ENCODE measurements around the gene IGF2BP2.

IGF2BP2 gene

GRCh38 chr3:185825639-185826481 is 1.0 kb upstream of the IGF2BP2 start:
- H3K27ac ChIP-seq (replicated peaks), result no peak overlapping the region
- no peak for TF ChIP-seq POLR2AphosphoS5 (IDR thresholded peaks at IDR 0.05; ENCODE audit: low read depth)
- TF ChIP-seq, protein P1, sequence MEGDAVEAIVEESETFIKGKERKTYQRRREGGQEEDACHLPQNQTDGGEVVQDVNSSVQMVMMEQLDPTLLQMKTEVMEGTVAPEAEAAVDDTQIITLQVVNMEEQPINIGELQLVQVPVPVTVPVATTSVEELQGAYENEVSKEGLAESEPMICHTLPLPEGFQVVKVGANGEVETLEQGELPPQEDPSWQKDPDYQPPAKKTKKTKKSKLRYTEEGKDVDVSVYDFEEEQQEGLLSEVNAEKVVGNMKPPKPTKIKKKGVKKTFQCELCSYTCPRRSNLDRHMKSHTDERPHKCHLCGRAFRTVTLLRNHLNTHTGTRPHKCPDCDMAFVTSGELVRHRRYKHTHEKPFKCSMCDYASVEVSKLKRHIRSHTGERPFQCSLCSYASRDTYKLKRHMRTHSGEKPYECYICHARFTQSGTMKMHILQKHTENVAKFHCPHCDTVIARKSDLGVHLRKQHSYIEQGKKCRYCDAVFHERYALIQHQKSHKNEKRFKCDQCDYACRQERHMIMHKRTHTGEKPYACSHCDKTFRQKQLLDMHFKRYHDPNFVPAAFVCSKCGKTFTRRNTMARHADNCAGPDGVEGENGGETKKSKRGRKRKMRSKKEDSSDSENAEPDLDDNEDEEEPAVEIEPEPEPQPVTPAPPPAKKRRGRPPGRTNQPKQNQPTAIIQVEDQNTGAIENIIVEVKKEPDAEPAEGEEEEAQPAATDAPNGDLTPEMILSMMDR (IDR thresholded peaks at IDR 0.05; ENCODE audit: insufficient read depth, low read length), result no peak
- TF ChIP-seq, protein P2, sequence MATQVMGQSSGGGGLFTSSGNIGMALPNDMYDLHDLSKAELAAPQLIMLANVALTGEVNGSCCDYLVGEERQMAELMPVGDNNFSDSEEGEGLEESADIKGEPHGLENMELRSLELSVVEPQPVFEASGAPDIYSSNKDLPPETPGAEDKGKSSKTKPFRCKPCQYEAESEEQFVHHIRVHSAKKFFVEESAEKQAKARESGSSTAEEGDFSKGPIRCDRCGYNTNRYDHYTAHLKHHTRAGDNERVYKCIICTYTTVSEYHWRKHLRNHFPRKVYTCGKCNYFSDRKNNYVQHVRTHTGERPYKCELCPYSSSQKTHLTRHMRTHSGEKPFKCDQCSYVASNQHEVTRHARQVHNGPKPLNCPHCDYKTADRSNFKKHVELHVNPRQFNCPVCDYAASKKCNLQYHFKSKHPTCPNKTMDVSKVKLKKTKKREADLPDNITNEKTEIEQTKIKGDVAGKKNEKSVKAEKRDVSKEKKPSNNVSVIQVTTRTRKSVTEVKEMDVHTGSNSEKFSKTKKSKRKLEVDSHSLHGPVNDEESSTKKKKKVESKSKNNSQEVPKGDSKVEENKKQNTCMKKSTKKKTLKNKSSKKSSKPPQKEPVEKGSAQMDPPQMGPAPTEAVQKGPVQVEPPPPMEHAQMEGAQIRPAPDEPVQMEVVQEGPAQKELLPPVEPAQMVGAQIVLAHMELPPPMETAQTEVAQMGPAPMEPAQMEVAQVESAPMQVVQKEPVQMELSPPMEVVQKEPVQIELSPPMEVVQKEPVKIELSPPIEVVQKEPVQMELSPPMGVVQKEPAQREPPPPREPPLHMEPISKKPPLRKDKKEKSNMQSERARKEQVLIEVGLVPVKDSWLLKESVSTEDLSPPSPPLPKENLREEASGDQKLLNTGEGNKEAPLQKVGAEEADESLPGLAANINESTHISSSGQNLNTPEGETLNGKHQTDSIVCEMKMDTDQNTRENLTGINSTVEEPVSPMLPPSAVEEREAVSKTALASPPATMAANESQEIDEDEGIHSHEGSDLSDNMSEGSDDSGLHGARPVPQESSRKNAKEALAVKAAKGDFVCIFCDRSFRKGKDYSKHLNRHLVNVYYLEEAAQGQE (IDR thresholded peaks at IDR 0.05; ENCODE audit: insufficient replicate concordance, low read depth), result no peak
- no peak for TF ChIP-seq SPI1 (IDR thresholded peaks at IDR 0.05; ENCODE audit: borderline replicate concordance, low read depth)
- no peak for TF ChIP-seq GABPA (IDR thresholded peaks at IDR 0.05; ENCODE audit: low read depth)

DNA sequence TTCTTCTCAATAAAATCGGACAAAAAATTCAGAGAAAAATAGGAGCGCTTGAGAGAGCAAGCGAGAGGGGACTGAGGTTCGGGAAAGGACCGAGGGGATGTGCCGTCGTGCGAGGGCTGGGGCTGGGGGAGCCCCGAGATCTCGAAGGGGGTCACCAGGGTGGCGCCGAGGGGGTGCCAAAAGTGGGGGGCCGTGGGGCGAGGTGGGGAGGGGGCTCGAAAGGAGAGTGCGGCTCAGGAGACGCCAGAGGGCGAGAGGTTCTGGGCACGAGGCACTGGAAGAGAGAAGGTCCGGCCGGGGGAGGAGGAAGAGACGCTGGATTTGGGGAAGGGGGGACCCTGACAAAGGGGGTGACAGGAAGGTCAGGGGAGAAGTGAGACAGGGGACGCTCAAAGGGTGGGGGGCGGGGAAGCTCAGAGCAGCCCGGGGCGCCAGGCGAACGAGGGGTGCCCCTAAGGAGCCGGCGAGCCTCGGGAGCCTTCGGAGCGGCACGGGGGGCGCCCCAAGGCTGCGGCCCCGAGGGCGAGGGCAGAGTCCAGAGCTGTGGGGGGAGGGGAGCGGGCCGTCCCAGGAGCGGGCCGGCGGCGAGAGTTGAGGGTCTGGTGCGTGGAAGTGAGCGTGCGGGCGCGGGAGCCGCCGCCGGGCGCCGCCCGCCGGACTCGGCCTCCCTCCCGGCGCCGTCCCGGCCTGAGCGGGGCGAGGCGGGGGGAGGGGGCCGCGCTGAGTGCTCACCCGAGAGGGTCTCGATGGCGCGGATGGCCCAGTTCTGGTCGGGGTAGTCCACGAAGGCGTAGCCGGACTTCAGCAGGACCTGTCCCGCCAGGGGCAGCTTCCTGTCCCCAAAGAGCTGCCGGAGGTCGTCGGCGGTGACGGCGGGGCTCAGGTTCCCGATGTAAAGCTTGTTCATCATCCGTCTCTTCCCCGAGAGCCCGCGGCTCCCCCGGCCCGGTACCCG is 514 bp downstream of the IGF2BP2 start:
- DNase-seq (ENCODE audit: low read depth in 1 of 2, low spot score in 1 of 2), result no peak
- H3K27ac ChIP-seq (replicated peaks), result no peak overlapping the region
- no peak for TF ChIP-seq GABPA (IDR thresholded peaks at IDR 0.05; ENCODE audit: low read depth)
- TF ChIP-seq, protein P1 (IDR thresholded peaks at IDR 0.05; ENCODE audit: insufficient read depth, low read length), result no peak
- TF ChIP-seq, protein P2 (IDR thresholded peaks at IDR 0.05; ENCODE audit: insufficient replicate concordance, low read depth), result no peak
- no peak for TF ChIP-seq SPI1 (IDR thresholded peaks at IDR 0.05; ENCODE audit: borderline replicate concordance, low read depth)
- no peak for TF ChIP-seq POLR2AphosphoS5 (IDR thresholded peaks at IDR 0.05; ENCODE audit: low read depth)

More at GRCh38 chr3:185825639-185826481, 1.0 kb upstream of the IGF2BP2 start:
- H3K4me3 ChIP-seq (replicated peaks; ENCODE audit: insufficient read depth, low read length), result peak overlapping the region; percentile 54
- peaks cover 69% of the 10 kb centered on the region for H3K27me3 ChIP-seq (ENCODE audit: insufficient read depth, poor library complexity, severe bottlenecking)
- no peak for DNase-seq (ENCODE audit: low read depth in 1 of 2, low spot score in 1 of 2)

GRCh38 chr3:185823078-185824044 is 1.5 kb downstream of the IGF2BP2 start:
- no peak overlapping the region for H3K27ac ChIP-seq (replicated peaks)
- H3K4me3 ChIP-seq (replicated peaks; ENCODE audit: insufficient read depth, low read length), result peak overlapping the region; percentile 54
- peaks cover 71% of the 10 kb centered on the region for H3K27me3 ChIP-seq (ENCODE audit: insufficient read depth, poor library complexity, severe bottlenecking)
- TF ChIP-seq POLR2AphosphoS5 (IDR thresholded peaks at IDR 0.05; ENCODE audit: low read depth), result no peak
- TF ChIP-seq GABPA (IDR thresholded peaks at IDR 0.05; ENCODE audit: low read depth), result no peak
- TF ChIP-seq, protein P2 (IDR thresholded peaks at IDR 0.05; ENCODE audit: insufficient replicate concordance, low read depth), result no peak
- TF ChIP-seq, protein P1 (IDR thresholded peaks at IDR 0.05; ENCODE audit: insufficient read depth, low read length), result no peak
- TF ChIP-seq SPI1 (IDR thresholded peaks at IDR 0.05; ENCODE audit: borderline replicate concordance, low read depth), result no peak
- no peak for DNase-seq (ENCODE audit: low read depth in 1 of 2, low spot score in 1 of 2)

More for the DNA sequence above, 514 bp downstream of the IGF2BP2 start:
- Histone ChIP-seq H3K4me3 (replicated peaks; ENCODE audit: insufficient read depth, low read length) (peak overlapping the region; percentile 54), H3K27me3 (ENCODE audit: insufficient read depth, poor library complexity, severe bottlenecking) (peaks cover 67% of the 10 kb centered on the region)

All from HL-60 (cell line).